DMS153 treated with DMSO at 0.1 percent for 48 hours (cell line): ENCODE results near the gene POLR2I.

ENCODE experiments used
- DNase-seq: peaks from one replicate; lab custom pipeline; 2025; ENCODE audit not compliant: unreplicated experiment; lab: John Stamatoyannopoulos, UW

Gene POLR2I

DNA sequence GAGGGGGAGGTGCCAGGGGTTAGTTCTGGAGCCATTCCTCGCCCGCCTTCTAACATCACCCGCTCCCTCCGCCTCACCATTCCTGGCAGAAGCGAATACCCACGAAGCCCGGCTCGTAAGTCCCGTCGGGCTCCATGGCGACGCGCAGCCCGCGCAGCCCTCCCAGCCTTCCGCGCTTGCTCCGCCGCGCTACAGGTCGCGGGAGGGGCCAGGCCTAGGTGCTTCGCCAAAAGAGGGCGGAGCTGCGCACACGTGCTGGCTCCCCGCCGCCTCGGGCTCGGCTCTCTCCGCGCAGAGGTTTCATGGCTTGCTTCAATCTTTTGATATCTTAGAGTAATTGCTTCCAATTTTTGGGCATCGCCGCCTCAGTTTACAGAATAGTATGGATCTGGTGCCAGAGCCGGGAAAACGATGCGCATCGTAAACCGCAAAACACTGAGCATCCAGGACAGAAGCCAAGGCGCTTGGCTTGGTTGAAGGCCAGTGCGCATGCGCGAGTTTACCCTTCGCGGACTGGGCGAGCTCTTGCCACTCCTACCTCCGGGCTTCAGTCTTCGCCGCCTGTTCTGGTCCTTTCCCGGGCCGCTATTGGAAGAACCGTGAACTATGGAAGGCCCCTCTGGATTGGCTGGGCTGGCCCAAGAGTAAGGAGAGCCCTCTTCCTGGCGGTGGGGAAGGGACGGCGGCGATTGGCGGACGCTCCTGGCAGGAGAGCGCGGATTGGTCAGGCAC lies at the start of gene POLR2I:
Gene POLR2I (minus strand): TSS at position 155 of the 732 bp plus-strand sequence. CDS start 19 bp downstream, at position 136.
- peak; percentile 98 for DNase-seq

DNA sequence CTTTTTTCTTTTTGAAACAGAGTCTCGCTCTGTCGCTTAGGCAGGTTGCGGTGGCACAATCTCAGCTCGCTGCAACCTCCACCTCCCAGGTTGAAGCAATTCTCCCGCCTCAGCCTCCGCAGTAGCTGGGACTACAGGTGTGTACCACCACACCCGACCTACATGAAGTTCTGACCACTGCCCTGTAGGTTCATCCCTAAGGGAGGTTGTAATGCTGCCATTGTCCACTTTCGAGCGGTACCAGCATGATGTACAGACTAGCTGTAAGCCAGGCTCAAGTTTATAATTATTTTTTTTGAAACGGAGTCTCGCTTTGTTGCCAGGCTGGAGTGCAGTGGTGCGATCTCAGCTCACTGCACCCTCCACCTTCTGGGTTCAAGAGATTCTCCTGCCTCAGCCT lies 49.1 kb upstream of the POLR2I start:
- DNase-seq: no peak

DNA sequence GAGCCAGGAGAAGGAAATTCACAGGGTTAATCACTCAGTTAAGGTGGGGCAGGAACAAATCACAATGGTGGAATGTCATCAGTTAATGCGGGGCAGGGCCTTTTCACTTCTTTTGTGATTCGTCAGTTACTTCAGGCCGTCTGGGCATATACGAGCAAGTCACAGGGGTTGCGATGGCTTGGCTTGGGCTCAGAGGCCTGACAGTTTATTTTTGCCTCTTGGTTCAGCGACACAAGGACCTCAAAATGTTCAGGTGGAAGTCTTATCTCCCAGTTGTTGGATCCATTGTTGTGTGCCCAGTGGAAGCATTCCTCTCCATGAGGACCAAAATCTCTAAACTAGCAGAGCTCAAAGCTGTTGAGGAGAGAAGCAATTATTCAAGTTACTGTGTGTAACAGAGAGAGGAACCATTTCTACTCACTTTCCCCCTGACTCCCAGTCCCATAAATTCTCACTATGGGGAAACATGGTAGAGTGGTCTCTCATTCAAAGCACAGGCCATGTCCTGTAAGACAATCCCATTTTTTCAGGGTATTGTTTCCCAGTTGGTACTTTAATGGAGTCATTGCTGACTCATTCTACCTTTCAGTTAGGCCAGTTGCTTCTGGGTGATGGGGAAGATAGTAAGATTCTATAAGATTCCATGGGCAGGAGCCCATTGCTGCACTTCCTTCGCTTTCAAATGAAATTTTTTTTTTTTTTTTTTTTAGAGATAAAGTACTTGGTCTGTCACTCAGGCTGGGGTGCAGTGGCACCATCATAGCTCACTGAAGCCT lies 46.3 kb upstream of the POLR2I start:
- DNase-seq: no peak

DNA sequence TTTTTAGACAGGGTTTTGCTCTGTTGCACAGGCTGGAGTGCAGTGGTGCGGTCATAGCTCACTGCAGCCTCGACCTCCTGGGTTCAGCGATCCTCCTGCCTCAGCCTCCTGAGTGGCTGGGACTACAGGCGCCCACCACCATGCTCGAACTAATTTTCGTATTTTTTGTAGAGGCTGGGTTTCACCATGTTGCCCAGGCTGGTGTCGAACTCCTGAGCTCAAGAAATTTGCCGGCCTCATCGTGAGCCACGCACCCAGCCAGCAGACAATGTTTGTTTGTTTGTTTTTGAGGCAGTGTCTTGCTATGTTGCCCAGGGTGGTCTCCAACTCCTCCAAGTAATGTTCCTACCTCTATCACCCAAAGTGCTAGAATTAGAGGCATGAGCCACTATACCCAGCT lies 38.5 kb upstream of the POLR2I start:
- no peak for DNase-seq

DNA sequence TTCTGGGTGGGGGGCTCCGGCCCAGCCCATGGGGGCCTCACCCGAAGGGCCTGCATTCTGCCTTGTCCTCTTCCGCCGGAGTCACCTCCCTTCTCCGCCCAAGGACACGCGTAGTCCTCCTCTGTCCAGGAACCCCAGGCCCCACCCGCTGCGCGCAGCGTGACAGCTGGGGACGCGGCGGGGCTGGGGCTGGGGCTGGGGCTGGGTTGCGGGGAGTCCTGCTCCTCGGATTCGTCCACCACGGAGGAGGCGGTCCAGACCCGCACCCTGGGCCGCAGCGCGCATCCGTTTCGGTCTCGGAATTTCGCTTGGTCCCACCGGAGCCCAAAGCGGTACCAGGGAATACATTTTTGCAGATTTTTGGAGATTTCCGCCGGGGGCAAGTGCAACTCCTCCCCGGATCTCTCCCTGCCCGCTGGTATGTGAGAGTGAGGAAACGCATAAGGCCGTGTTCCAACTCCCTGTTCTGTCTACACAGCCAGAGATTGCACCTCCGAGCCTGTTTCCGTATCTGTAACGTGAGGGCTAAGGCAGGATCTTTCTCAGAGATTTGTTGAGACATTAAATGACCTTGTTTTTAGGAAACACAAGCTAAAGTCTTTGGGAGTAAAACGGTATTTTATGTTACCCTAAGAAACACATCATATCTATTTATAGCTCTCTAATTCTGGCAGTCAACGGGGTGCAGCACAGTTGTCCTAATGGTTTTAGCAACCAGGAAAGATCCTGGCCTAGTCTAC lies 37.8 kb upstream of the POLR2I start, which contains the start of gene COX7A1:
Gene COX7A1 (minus strand): TSS at position 96 of the 740 bp plus-strand sequence. CDS start 40 bp downstream, at position 56.
- no peak for DNase-seq

DNA sequence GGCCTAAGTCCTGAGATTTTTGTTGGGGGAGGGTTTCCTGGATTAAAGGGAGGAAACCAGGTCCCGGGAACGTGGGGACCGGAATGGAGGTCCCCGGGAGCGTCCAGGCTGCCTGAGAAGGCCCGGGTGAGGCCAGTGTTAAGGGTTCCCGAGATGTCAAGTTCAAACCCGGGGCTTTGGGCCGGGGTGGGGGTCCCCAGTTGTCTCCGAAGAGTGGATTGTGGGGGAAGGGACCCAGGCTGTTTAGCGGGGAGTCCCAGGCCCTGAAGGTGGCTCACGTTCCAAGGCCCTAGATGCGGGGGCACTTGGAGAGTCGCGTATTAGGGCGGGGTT lies 37.3 kb upstream of the POLR2I start:
- no peak for DNase-seq

DNA sequence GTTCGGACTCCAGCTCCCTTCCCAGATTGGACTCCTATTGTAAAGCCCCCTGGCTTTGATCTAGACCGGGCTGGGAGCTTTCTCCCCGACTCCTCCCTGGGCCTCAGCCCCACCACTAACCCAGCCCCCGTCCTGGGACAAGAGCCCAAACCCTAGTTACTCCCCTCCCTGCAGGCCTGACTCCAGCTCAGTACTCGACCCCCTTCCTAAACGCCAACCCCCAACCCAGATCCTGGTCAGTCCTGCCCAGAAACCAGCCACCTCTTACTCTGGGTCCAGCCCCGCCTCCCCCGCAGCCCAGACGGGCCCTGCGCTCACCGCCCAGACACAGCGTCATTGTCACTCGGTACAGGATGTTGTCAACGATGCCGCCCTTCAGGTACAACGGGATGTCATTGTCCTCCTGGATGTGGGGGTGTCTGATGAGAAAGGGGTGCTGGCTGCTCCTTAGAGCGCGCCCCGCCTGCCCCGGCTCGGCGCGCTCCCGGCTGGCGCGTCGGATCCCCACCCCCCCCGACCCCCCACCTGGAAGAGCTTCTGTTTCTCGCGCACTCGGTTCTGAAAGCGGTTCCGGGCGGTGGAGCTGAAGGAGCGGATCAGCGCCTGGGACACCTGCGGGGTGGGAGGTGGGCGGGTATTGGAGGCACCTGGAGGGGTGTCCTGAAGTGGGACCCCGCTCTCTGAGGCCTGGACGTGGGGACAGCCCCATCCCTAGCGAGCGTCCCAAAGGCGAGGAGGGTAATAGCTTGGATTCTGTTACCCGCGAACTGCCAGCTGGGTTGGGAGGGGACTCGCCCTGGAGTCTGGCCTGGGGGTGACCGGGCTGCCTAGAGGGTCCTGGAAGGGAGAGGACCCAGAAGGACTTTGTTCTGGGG lies 36.7 kb upstream of the POLR2I start:
- no peak for DNase-seq

DNA sequence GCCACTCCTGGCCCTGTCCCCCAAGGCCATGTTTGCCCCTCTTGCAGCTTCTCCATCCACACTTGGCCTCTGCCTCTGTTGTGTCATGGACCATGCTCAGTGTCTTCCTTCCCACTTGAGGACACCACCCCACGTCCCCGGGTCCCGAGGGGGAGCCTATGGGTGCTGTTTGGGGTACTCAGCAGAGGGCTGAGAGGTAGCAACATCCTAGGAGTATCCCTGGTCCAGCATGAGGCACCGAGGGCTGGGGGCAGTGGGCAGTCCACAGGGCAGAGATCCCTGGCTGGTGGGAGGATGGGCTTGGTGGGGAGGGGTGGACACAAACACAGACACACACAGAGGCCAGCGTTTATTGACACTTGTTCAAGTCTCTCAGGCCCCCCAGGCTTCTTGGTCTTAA lies 35.9 kb upstream of the POLR2I start:
- DNase-seq: no peak

DNA sequence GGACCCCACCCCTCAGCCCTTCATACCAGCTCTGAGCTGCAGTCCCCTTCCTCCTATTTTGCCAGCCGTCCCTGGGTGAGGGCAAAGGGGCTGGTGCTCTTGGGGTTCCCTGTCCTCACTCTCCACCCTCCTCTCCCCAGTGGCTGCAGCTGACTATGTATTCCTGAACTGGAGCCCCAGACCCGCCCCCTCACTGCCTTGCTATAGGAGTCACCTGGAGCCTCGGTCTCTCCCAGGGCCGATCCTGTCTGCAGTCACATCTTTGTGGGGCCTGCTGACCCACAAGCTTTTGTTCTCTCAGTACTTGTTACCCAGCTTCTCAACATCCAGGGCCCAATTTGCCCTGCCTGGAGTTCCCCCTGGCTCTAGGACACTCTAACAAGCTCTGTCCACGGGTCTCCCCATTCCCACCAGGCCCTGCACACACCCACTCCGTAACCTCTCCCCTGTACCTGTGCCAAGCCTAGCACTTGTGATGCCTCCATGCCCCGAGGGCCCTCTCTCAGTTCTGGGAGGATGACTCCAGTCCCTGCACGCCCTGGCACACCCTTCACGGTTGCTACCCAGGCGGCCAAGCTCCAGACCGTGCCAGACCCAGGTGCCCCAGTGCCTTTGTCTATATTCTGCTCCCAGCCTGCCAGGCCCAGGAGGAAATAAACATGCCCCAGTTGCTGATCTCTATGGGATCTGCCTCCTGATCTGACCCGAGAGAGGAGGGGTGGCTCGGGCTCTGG lies 35.2 kb upstream of the POLR2I start:
- DNase-seq: no peak

DNA sequence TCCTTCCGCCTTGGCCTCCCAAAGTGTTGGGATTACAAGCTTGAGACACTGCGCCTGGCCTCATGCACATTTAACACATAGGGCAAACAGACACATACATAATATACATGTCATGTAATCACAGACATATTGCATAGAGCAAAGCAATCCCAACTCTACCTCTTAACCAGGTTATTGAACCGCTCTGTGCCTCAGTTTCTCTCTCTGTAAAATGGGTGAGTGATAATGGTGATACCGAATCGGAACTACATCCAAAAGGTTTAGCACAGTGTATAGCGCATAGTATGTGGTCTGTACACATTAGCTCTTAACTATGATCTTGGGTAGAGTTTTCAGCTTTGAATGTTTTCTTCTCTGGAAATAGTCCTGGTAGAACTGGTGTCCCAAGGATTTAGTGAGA lies 29.9 kb upstream of the POLR2I start:
- no peak for DNase-seq

DNA sequence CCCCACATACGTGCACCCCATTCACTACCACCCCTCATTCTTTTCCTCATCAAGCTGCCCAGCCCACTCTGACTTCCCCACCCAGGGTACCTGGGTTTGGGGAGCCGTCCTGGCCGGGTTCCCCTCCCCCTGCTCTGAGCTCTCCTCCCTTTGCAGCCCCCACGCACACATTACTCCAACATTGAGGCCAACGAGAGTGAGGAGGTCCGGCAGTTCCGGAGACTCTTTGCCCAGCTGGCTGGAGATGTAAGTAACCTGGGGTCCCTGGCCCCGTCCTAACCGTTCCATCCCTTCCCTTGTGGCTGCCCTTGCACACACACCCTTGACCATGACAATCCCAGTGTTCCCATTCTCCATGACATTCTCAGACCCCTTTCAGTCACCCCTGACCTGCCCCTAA lies 27.8 kb upstream of the POLR2I start:
- DNase-seq: no peak

DNA sequence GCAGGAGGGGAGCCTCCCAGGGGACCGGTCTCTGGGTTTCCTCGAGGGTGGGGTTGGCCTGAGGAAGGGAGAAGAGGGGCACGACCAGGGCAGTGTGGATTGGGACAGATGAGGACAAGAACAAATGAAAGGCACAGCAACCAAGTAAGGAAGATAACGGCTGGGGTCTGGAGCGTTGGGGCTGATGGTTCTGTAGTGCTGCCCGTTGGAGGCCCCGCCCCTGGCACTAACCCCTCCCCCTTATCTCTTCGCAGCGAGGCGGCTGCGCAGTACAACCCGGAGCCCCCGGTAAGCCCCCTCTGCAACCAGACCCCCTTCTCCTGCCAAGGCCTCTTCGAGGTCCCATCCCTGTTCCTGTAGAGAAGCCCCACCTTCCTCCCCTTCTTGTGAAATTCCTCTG lies 27.4 kb upstream of the POLR2I start:
- no peak for DNase-seq

DNA sequence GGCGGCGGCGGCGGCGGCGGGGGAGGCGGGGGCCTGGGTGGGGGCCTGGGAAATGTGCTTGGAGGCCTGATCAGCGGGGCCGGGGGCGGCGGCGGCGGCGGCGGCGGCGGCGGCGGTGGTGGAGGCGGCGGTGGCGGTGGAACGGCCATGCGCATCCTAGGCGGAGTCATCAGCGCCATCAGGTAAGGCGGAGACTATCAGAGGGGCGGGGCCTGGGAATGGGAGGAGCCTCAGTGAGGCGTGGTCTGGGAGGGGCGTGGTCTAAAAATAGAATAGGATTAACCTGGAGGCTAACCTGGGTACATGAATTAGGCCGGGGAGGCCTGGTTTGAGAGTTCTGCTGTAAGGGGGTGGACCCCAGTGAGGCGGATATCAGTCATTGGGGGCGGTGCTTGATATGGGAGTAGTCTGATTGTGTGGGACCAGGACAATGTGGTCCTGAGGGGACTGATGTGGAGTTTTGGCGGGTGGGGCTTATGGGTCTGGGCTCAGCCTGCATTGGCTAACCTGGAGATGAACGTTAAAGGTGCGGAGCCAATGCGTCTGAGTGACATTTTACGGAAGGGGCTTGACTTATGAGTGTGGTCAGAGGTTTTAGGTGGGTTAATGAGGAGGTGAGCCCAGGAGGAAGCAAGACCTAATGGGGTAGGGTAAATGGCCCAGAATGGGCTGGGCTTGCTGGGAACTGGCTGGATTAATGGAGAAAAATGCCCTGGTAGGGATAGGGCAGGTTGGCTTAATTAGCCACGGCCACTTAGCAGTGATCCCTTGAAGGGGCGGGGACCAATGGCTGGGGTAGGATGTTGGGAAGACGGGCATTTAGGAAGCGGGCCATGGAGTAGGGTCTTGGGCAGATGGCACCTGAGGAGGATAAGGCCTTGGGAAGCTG lies 26.6 kb upstream of the POLR2I start:
- DNase-seq: peak; percentile 69

DNA sequence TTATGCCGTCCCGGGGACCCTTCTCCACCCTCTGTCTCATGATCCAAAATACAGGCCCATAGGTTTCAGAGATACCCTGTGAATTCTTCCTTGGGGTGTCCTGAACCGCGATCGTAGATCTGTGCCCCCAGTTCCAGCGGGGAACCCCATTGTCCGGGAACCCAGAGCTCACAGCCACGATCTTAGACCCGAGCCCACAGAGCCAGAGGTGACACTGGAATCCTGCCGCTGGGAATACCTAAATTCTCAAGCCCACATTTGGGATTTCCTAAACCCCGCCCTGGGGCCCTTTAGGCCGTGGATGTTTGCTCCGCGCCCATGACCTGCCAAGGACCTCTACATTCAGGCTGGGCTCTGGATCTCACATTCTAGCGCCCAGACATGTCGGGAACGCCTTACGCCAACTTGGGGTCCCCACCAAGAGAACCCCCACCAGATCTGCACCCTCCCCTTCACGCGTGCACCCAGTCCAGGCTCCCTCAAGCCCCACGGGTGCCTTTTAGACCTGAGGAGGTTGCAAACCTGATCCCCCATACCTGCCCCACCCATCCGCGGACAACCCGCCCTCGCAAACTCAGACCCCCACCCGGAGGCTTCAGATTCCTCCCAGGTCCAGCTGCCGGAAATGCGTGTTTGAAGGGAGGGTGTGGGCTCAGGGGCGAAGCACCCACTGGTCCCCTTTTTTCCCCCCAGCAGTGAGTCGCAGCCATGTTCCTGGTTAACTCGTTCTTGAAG lies 25.8 kb upstream of the POLR2I start:
- peak; percentile 7 for DNase-seq

DNA sequence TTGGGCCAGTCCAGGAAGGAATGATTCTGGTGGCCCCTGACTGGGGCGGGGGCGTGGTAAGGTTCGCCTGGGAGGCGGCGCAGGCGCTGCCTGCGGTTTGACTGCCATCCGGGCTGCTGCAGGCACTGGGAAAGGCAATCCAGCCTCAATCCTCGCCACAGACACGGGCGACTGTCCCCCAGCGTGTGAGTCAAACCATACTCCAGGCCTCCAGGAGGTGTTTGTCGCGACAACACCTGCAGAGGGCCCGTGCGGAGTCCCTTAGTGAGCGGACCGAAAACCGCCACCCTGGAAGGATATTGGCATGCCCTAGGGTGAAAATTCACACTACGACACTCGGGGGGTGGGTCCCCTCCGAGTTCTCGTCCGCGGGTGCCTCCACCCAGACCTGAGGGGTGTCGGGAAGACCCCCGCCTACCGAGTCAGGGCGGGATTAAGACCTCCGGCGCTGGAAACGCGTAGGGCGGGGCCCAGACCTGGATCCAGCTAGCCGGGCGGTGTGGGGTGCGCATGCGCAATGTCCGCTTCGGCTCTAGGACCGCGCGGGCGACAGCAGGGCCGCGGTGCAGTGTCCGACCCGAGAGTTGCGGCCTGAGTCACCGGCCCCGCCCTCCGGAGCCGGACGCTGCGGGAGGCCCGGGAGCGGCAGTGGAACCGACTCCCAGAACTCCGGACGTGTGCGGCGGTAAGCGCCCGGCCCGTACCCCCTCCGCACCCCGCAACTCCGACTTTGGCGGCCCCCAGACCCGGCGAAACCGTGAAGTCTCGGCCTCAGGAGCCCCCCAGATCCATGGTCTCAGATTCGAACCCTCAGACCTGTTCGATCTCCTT lies 25.0 kb upstream of the POLR2I start, which contains the start of gene CAPNS1:
Gene CAPNS1 (plus strand): TSS at position 594 of the 831 bp plus-strand sequence. CDS start 946 bp downstream, outside the sequence.
- DNase-seq: peak; percentile 94

DNA sequence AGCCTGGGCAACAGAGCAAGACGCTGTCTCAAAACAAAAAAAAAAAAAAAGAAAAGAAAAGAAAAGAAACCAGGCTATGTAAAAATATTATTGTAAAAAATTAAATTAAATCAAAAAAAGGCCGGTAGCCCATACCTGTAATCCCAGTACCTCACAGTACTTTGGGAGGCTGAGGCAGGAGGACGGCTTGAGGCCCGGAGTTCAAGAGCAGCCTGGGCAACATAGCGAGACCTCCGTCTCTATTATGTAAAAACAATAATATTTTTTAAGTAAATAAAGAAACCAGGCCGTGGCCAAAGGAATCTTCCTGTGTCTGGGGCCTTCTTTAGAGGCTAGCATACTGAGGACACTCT lies 24.4 kb upstream of the POLR2I start:
- no peak for DNase-seq

DNA sequence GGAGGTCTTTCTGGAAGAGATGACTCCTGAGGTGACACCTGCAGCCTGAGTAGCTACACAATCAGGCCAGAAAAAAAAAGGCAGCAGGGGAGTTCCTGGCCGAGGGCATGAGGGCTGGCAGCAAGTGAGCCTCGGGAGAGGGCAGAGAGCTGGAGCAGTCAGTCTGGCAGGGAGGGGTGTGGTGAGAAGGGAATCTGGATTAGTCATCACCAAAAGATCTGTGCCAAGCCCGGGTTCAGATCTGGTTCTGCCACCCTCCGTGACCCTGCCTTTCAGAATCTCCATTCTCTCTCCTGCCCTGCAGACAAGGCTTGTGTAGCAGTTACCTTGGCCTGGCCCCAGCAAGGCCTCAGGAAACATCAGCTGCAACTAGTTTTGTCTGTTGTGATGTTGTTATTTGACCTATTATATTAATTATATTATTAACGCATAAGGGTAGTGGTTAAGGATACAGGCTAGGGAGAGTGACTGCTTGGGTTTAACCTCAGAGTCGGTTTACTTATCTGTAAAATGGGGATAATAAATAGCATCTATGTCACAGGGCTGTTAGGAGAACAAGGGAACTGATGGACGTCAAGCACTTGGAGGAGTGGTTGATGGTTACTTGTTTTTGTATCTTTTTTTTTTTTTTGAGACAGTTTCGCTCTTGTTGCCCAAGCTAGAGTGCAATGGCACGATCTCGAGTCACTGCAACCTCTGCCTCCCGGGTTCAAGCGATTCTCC lies 22.4 kb upstream of the POLR2I start:
- peak; percentile 64 for DNase-seq
